Measurements from ENCODE around the gene SLCO4A1.
"Not testable (repeated sequence)": the region's sequence is repeated elsewhere in the genome, so short reads cannot be mapped to it uniquely, and the experiment has no call there.

The SLCO4A1 gene

DNA sequence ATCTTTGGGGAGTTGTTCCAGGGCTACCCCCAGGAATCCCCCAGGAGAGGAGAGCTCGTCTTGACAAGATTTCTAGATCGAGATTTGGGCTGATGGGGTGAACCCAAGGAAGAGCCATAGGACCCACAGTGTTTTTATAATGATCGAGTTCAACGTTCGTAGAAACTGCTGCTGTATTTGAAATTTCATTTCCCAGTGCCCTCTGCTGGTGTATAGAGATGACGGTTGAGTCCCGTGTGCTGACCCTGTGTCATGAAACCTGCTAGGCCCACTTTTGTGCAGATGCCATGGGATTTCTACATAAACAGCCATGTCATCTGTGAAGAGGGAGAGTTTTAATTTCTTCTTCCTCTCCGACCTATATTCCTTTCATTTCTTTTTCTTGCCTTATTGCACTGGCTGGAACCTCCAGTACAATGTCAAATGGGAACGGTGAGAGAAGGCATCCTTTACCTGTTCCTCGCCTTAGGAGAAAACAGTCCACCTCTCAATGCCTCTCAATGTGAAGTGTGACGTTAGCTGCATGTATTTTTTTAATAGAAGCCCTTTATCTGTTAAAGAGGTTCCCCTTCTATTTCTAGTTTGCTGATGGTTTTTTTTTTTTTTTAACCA lies 37.8 kb downstream of the SLCO4A1 start:
- DNase-seq (ENCODE audit: extremely low read depth, low read depth), result no peak
- H3K4me3 ChIP-seq (replicated peaks; ENCODE audit: low read depth, low read length), result no peak overlapping the region
- TF ChIP-seq, protein P1, sequence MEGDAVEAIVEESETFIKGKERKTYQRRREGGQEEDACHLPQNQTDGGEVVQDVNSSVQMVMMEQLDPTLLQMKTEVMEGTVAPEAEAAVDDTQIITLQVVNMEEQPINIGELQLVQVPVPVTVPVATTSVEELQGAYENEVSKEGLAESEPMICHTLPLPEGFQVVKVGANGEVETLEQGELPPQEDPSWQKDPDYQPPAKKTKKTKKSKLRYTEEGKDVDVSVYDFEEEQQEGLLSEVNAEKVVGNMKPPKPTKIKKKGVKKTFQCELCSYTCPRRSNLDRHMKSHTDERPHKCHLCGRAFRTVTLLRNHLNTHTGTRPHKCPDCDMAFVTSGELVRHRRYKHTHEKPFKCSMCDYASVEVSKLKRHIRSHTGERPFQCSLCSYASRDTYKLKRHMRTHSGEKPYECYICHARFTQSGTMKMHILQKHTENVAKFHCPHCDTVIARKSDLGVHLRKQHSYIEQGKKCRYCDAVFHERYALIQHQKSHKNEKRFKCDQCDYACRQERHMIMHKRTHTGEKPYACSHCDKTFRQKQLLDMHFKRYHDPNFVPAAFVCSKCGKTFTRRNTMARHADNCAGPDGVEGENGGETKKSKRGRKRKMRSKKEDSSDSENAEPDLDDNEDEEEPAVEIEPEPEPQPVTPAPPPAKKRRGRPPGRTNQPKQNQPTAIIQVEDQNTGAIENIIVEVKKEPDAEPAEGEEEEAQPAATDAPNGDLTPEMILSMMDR (IDR thresholded peaks at IDR 0.05; ENCODE audit: low read depth, low read length, missing control alignments), result no peak

DNA sequence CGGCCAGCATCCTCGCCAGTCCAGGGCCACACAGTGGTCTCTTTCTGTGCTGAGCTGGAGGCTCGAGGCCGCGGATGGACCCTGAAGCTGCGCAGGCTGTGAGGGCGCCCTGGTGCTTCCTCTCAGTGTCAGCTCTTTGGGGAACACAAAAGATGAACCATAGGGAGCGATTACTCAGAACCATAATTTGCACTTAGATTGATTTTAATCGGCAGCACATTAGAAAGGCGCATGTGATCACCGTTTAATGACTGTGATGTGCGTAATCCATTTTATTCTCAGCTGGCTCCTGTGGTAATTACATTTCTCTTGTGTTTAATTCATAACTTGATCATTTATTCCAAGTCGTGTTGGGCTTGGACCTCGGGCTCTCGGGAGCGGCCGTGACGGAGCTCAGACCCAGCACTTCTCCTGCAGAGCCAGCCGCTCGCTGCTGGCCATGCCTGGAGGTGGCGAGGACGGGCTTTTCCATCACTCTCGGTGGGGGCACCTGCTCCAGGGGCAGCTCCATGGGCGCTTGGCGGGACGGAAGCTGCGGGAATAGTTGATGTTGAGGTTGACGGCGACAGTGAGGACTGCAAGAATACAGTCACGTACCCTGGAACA lies 40.7 kb downstream of the SLCO4A1 start:
- no peak for DNase-seq (ENCODE audit: extremely low read depth, low read depth)
- TF ChIP-seq, protein P1 (IDR thresholded peaks at IDR 0.05; ENCODE audit: low read depth, low read length, missing control alignments), result no peak
- no peak overlapping the region for H3K4me3 ChIP-seq (replicated peaks; ENCODE audit: low read depth, low read length)

DNA sequence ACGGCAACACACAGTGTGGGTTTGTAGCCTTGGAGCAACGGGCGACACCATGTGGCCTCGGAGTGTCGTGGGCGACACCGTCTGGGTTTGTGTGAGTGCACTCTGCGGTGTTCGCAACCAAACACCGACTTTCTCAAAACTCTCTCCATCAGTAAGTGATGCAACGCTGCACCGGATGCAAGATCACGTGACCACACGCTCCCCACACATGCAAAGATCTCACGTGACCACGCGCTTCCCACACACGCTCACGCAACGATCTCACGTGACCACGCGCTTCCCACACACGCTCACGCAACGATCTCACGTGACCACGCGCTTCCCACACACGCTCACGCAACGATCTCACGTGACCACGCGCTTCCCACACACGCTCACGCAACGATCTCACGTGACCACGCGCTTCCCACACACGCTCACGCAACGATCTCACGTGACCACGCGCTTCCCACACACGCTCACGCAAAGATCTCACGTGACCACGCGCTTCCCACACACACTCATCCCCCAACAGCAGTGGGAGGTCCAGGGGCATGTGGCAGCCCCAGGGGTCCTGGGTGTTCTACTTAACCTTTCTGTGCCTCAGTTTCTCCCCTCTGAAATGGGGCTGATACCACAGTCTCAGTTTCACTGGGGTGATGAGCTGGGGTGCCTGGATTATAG lies 41.5 kb downstream of the SLCO4A1 start:
- not testable (repeated sequence) for DNase-seq (ENCODE audit: extremely low read depth, low read depth); H3K4me3 ChIP-seq (replicated peaks; ENCODE audit: low read depth, low read length)

DNA sequence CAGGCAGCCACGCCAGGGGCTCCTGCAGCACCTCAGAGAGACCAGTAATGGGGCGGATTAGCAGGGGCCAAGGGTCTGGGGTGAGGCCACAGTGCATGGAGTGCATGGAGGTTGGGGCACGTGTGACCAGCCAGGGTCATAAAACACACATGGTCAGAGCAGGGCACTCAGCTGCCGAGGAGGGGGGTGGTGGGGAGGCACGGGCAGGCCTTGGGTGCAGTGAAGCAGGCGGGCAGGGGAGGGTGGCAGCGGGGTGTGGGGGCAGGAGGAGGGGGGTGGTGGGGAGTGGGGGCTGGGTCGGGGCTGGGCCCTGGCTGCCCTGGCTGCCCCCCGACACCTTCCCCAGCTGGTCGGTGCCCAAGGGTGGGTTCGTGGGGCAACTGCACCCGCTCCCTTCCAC lies 42.7 kb downstream of the SLCO4A1 start:
- no peak for DNase-seq (ENCODE audit: extremely low read depth, low read depth)
- no peak overlapping the region for H3K4me3 ChIP-seq (replicated peaks; ENCODE audit: low read depth, low read length)
- TF ChIP-seq, protein P1 (IDR thresholded peaks at IDR 0.05; ENCODE audit: low read depth, low read length, missing control alignments), result no peak

DNA sequence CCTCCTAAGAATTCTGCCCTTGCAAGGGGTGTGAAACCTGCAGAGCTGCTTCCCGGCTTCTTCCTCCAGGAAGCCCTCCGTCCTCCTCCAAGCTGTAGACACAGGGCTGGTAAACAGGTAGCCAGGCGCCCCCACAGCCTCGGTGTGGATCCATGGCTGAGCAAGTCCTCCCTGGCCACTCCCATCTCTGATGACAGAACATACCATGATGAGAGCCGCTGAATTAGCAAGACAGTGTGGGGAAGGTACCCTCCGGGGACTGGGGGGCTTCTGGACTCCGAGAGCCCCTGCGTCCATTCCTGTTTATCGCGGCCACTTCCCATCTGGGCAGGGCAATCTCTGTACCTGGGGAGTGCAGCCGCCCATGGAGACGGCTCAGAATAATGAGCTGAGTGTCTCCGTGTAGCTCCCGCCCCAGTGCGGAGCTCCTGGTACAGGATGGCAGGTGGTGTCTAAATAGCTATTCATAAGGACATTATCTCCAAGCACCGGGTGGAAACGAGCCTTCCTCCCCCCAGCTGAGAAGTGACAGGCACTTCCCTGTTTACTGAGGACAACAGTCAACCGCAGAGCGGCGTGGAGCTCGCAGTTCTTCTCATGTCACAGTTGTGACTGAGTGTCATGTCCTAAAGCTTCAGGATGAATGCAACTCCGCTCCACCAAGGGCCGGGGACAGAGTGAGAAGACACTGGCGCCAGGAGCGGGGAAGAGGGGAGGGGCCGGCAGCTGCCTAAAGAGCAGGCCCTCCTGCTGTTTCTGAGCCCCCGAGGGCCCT lies 43.7 kb downstream of the SLCO4A1 start:
- H3K4me3 ChIP-seq (replicated peaks; ENCODE audit: low read depth, low read length), result no peak overlapping the region
- TF ChIP-seq, protein P1 (IDR thresholded peaks at IDR 0.05; ENCODE audit: low read depth, low read length, missing control alignments), result no peak
- no peak for DNase-seq (ENCODE audit: extremely low read depth, low read depth)

DNA sequence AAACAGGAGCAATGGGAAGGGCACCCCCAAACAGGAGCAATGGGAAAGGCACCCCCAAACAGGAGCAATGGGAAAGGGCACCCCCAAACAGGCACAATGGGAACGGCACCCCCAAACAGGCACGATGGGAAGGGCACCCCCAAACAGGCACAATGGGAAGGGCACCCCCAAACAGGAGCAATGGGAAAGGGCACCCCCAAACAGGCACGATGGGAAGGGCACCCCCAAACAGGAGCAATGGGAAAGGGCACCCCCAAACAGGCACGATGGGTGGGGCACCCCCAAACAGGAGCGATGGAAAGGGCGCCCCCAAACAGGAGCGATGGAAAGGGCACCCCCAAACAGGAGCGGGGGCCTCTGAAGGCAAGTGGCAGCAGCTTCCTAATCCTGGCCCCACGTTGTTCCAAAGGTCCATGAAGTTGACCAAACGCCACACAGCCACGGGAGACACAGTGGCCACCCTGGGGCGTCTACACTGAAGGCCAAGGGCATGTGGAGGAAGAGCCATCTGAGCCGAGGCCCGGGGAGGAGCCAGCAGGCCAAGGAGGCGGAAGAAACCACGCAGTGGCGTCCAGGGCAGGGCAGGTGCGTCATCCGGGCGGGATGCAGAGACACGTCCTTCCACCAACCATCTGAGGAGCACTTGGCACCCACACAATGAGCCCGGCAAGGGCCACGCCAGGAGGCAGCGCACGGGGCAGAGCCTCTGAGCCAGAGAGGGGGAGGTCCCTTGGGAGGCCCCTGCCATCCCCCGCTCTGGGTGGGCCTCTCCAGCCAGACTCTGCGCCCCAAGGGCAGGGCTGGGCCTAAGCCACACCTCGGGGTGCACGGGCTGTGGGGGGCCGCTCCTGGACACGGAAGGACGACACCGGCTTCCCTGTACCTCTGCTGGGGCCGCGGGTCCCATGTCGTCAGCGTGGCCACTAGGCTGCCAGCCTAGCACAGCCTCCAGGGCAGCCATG lies 44.8 kb downstream of the SLCO4A1 start:
- no peak overlapping the region for H3K4me3 ChIP-seq (replicated peaks; ENCODE audit: low read depth, low read length)
- DNase-seq (ENCODE audit: extremely low read depth, low read depth), result no peak
- TF ChIP-seq, protein P1 (IDR thresholded peaks at IDR 0.05; ENCODE audit: low read depth, low read length, missing control alignments), result no peak

All from HFF-Myc (cell line).